PC-9 (cell line): ENCODE data around the gene CDH12.

Experiments
- CTCF ChIP-seq: fragments of 200-600 bp; sonication (generic); conservative IDR thresholded peaks from 2 replicates; pipeline ENCODE4 v1.6.1; 2017; ENCODE audit warnings: mixed run types, antibody characterized with exemption, mild to moderate bottlenecking, moderate library complexity
- EZH2 ChIP-seq: fragments of 200-600 bp; sonication (generic); IDR thresholded peaks from 2 replicates; pipeline ENCODE4 v1.8.0; 2017; ENCODE audit warnings: antibody characterized with exemption, low read depth

GRCh38 chr5:22070186-22070728 is 782.9 kb downstream of the CDH12 start:
- TF ChIP-seq CTCF (no peak), EZH2 (no peak)
